NB4 (cell line): ENCODE results near the gene CCDC178.

Experiments used
- DNase-seq: peaks from one replicate; pipeline ENCODE4 v3.0.0; 2010; ENCODE audit warnings: low read depth
- H3K4me3 ChIP-seq: one replicate; pipeline ENCODE4 v1.5.1; 2011; ENCODE audit warnings: mild to moderate bottlenecking, low read depth, low read length, moderate library complexity
- MYC ChIP-seq: IDR thresholded peaks from 2 replicates; pipeline ENCODE4 v1.6.1; 2011; ENCODE audit warnings: low read depth, low read length
- POLR2A ChIP-seq: IDR thresholded peaks from 2 replicates; pipeline ENCODE4 v1.6.1; 2011; ENCODE audit warnings: mild to moderate bottlenecking; ENCODE audit not compliant: insufficient read length; ENCODE audit errors: extremely low read depth
- TF ChIP-seq, protein P1 (sequence below): IDR thresholded peaks from one replicate; pipeline ENCODE4 v1.5.1; 2012; ENCODE audit warnings: low read depth, low read length
- TF ChIP-seq, protein P2 (sequence below): IDR thresholded peaks from 2 replicates; pipeline ENCODE4 v1.6.1; 2011; ENCODE audit warnings: low read depth, low read length

CCDC178 gene

DNA sequence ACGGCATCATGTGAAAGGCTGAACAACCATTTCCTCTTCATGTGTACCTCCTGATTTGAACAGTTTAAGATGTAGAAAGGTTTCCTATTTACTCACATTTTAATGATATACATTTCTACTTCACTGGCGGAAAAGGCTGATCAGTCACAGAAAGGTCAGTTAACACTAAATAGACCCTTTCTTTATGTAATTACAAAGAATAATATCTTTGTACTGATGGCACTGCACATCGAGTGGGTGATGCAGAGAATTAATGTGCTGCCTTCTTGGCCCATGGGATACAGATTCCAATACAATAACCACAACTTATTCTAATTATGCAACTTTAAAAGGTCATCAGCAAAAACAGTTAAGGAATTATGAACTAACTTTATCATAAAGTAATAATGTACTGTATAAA lies 339.2 kb downstream of the CCDC178 start:
- TF ChIP-seq, protein P1, sequence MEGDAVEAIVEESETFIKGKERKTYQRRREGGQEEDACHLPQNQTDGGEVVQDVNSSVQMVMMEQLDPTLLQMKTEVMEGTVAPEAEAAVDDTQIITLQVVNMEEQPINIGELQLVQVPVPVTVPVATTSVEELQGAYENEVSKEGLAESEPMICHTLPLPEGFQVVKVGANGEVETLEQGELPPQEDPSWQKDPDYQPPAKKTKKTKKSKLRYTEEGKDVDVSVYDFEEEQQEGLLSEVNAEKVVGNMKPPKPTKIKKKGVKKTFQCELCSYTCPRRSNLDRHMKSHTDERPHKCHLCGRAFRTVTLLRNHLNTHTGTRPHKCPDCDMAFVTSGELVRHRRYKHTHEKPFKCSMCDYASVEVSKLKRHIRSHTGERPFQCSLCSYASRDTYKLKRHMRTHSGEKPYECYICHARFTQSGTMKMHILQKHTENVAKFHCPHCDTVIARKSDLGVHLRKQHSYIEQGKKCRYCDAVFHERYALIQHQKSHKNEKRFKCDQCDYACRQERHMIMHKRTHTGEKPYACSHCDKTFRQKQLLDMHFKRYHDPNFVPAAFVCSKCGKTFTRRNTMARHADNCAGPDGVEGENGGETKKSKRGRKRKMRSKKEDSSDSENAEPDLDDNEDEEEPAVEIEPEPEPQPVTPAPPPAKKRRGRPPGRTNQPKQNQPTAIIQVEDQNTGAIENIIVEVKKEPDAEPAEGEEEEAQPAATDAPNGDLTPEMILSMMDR: no peak
- TF ChIP-seq, protein P2, sequence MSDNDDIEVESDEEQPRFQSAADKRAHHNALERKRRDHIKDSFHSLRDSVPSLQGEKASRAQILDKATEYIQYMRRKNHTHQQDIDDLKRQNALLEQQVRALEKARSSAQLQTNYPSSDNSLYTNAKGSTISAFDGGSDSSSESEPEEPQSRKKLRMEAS: no peak
- no peak for TF ChIP-seq POLR2A
- no peak for TF ChIP-seq MYC
- DNase-seq: no peak
- H3K4me3 ChIP-seq: no peak overlapping the region

DNA sequence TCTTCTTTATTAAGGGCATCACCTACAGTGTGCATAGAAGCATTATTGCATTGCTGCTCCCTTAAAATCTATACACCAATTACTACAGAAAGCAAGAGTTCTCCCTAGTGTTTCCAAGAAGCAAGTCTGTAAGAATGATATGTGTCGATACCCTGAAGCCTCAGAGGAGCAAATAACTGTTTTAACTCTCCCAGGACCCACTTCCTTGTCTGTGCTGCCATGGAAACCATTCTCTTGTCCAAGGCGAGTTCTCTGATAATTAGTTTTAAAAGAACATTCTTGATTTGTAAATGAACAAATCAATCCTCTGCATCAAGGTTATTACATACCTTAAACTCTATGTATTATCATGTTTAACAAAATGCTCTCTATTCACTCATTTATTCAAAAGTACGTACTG lies 340.9 kb downstream of the CCDC178 start:
- no peak for TF ChIP-seq MYC
- no peak for TF ChIP-seq POLR2A
- TF ChIP-seq, protein P2: no peak
- TF ChIP-seq, protein P1: no peak
- no peak for DNase-seq
- H3K4me3 ChIP-seq: no peak overlapping the region

DNA sequence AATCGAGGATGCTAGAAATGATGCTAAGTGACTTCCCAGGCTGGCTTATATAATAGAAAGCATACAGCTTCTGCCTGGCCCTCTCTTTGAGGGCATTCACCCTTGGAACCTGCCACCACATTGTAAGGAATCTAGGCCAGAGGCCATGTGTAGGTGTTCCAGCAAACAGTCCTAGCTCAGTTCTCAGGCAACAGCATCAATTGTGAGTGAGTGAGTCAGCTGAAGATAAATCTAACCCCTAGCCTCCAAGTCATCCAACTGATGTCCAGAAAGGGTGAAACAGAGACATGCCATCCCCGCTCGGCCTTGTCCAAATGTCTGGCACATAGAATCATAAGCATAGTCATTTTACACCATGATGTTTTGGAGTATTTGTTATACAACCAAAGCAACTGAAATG lies 343.4 kb downstream of the CCDC178 start:
- no peak overlapping the region for H3K4me3 ChIP-seq
- TF ChIP-seq MYC (no peak), POLR2A (no peak)
- TF ChIP-seq, protein P1: no peak
- TF ChIP-seq, protein P2: no peak
- DNase-seq: no peak

DNA sequence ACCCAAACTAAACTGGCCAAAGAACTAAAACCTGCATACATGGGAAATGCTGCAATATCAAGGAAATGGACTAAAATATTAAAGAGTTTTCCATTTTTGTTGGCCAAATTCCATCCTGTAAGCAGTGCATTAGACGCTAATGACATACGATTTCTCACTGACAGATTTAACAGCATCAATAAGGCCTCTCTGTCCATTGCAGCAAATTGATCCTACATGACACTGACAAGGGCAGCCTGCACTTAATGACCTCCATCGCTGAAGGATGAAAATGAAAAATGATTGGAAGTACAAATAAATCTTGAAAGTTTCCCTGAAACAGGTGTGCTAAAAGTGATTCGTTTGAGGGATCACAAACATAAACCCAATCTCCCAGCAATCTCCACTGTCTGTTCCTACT lies 350.1 kb downstream of the CCDC178 start:
- no peak for DNase-seq
- no peak overlapping the region for H3K4me3 ChIP-seq
- TF ChIP-seq, protein P1: no peak
- TF ChIP-seq, protein P2: no peak
- no peak for TF ChIP-seq MYC
- TF ChIP-seq POLR2A: no peak

DNA sequence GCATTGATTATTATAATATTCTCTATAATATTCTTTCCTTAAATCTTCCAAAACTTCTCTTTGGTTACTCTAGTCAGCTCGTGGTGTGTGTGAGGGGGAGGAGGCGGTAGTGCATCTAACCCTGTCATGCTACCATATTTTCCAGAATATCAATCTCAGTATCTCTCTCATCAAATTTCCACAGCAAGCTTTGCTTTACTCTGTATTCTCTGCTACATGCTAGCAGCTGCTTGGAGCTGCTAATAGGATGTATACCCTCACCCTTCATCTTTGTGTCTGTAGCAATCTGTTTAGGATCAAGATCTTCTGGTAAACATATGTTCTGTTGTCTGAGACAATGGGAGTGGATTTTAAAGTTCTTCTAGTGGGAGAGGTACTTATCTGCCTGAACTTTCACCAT lies 363.9 kb downstream of the CCDC178 start:
- no peak overlapping the region for H3K4me3 ChIP-seq
- DNase-seq: no peak
- TF ChIP-seq, protein P1: no peak
- TF ChIP-seq, protein P2: no peak
- no peak for TF ChIP-seq POLR2A

DNA sequence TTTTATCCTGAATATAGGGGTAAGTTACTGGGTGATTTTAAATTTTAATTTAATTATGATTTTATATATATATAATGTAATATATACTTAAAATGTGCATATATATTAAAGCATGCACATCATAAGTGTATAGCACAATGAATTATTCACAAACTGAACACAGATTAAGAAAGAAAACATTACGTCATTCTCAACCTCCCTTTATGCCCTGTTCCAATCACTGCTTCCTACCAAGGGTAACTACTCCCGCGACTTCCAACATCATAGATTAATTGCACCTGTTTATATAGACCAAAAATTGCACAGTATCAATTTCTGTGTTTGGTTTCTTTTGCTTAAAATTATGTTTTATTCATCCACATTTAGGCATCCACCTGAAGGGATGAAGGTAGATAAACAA lies 366.4 kb downstream of the CCDC178 start:
- TF ChIP-seq POLR2A (no peak), MYC (no peak)
- TF ChIP-seq, protein P1: no peak
- TF ChIP-seq, protein P2: no peak
- no peak overlapping the region for H3K4me3 ChIP-seq
- no peak for DNase-seq
